GM04503 (cell line): Measurements from ENCODE around the gene HOXA7.

Experiments used
- DNase-seq: peaks from one replicate; pipeline ENCODE4 v3.0.0-alpha.2; 2012; ENCODE audit warnings: low read depth

HOXA7 gene

DNA sequence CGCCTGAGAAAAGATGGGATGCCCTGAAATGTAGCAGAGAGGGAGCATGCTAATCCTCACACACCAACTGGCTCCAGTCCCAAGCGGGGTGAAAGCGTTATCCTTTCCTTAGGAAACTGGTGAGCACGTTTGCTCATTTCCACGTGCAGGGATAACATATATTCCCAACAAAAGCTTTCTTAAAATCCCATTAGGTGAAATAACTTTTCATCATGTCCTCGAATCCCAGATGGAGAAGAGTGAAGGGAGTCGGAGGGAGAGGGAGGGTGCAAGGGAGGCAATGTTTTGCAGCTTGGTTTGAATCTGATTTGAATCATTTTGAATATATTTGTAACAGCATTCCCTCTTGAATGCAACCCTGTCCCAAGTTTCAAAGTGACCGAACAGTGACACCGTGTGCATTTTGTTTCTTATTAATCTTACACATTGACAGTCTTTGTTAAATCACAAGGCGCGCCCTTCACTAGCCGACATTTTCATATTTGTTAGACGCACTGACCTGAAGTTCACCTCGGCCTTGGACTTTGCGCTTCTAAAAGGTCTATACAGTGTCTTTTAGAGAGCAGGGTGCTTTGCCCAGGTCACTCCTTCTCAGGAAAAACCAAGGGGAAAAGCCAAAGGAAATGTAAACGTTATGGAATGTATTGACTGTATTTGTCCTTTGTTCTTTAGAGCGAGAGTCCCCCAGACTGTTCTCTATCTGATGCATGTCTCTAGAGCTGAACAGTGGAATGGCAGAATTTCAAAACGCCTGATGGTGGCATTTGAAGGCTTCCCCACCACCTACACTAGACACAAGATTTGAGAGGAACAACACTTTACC, 22.9 kb downstream of the HOXA7 start:
- DNase-seq, result no peak

DNA sequence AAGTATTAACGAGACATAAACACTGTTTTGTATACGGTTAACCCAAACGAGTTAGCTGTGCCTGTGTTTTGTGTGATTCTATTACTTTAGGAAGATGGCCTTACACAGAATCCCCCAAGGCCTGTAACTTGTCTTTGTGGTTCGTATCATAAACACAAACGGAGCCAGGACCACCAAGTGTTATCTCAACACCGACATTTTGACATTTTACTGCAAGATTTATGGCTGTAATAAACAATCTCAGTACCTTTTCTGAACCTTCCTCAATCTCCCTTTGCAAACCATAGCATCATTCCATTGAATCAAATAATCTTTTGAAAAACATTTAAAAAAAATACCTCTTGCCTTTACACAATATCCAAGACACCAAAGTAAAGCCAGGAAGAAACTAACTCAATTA, 23.5 kb downstream of the HOXA7 start:
- DNase-seq, result no peak

DNA sequence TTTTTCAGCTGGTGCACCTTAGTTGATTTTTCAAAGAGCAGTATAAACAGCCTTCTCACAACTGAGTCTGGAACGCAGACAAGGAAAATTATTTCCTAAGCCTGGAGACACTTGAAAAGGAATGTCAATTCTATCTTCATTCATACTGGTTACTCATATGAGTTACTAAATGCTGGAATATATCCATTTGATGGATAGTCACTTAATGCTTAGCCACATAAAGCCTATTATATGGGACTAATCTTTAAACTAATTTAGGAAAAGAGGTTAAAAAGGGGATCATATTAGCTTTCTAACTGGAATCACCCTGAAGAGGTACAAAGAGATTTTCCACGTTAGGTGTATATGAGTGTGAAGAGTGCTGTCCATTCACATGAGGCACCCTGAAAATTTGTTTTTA, 24.3 kb downstream of the HOXA7 start:
- no peak for DNase-seq

DNA sequence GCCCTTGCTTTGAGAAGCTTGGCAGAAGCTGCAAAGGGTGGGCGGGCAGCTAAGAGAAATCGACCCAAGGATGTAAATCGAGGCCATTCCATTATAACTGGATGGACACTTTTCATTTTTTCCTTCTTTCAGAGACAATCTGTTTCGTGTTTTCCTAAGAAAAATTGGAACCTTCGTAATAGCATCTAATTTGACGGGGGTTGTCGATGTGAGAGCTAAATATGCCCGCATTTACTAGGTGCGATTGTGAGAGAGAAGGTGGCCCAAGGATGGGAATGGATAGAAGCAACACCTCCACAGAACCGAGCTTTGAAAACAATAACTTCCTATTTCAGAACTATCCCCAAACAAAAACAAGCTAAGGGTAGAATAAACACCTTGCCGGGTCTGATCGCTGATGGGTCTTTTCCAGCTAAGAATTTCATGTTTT, 25.1 kb downstream of the HOXA7 start:
- no peak for DNase-seq

DNA sequence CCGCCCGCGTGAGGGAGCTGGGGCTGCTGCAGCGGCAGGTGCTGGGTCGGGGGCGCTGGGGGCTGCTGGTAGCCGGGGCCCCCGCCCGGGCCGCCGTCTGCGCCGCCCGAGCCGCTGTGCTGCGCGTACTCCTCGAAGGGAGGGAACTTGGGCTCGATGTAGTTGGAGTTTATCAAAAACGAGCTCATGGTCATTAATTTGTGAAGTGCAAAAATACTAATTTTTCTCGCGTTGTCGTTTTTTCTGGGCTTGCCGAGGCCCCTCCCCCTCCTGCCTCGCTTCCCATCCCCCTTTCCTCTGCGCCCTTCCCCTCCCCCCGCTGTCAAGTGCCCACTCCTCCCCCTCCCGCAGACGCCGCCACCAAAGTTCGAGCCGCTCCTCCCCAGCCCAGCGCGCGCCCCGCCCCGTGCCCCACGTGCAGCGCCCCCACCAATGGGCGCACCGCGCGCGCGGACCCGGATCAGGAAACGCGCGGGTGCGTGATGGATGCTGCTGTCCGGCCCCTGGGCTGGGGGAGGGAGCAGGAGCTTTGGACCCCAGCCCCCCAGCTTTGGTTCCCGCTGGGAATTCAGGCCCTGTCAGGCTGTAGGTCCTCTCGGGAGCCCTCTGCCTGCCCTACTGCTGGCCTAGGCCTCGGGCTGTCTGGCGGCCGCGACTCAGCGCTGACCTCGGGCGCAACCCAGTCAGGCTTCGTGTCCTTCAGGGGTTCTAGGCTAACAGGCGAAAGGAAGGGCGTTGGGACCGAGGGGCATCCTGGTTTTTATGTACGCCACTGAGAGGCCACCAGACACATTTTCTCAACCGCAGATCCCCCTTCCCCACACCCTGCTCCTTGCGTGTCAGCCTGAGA, 25.7 kb downstream of the HOXA7 start, which contains the start of gene HOXA4:
HOXA4 (minus strand) TSS at position 218 of the 850 bp plus-strand sequence; CDS start at position 194, 24 bp downstream.
- DNase-seq, result no peak

DNA sequence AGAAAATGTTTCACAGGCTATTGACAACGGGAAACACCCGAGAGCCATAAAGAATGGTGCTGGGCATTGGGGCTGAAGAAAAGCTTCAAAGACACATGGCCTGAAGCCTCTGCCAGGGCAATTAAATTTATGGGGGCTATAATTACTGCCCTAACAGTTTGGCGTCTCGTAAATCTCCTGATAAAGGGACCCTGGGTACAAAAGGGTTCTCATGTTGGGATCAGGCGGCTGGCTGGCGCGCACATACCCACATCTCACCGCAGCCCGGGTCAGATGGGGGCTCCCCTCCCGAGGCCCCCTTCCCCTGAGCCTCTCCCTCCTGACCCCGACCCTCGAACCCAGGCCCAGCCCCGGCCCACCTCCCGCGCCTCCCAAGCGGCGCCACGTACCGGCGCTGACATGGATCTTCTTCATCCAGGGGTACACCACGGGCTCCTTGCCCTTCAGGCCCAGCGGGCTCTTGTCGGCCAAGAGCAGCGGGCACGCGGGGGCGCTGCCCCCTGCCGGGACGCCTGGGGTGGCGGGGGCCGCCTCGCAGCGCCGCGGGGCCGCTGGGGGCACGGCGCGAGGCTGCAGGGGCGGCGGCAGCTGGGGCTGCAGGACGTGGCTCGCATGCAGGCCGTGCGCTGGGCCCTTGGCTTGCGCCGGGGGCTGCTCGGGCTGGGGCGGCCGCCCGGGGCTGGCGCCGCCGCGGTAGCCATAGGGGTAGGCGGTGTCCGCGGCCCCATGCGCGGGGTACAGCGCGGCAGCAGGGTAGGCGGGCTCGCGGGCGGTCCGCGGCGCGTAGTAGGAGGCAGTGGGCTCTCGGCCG, 26.5 kb downstream of the HOXA7 start:
- no peak for DNase-seq

DNA sequence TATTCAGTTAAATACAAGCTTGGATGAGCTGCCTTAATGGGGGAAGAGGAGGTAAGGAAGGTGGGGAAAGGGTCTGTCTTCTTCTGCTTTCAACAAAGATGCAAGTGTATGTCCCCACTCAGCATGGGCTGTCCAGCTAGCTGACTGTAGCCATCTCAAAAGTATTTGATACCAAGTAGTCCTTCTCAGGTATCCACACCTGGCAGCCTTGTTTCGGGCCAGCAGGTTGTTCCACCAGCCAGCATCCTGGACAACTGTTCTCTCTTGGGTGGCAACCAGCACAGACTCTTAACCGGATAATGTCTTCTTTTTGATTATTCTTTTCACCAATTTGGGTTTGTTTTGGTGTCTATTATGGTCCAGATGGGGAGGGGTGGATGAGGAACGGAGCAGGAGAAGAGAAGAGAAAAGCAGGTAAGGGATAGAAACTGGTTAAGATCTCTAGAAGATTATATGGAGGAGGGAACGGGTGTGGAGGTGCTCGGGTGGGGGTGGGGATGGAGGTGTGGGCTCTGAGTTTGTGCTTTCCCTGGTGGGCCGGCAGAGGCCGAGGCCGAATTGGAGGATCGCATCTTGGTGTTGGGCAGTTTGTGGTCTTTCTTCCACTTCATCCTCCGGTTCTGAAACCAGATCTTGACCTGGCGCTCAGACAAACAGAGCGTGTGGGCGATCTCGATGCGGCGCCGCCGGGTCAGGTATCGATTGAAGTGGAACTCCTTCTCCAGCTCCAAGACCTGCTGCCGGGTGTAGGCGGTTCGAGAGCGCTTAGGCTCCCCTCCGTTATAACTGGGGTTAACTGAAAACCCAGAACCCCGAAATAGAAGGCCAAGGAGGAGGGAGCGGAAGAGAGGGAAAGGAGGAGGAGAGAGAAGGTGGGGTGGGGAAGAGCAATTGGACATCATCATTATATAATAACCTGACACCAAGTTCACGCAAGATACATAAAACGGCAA, 27.4 kb downstream of the HOXA7 start:
- no peak for DNase-seq

DNA sequence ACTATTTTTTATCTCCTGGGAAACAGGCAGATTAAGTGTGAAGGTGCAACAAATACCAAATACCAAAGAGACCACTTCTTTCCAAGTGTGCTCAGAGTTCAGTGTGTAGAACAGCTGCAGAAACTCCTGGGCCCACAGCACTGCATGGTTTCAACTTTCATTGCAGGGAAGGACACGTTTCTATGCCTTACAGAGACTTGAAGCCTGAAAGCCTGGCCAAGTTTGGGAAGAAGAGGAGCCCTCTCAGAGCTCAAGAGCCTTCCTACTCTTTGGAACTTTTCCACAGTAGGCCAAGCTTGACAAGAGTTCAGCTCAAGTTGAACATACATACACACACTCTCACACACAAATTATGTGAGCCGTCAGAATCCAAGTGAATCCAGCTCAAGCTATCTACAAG, 28.4 kb downstream of the HOXA7 start:
- no peak for DNase-seq

DNA sequence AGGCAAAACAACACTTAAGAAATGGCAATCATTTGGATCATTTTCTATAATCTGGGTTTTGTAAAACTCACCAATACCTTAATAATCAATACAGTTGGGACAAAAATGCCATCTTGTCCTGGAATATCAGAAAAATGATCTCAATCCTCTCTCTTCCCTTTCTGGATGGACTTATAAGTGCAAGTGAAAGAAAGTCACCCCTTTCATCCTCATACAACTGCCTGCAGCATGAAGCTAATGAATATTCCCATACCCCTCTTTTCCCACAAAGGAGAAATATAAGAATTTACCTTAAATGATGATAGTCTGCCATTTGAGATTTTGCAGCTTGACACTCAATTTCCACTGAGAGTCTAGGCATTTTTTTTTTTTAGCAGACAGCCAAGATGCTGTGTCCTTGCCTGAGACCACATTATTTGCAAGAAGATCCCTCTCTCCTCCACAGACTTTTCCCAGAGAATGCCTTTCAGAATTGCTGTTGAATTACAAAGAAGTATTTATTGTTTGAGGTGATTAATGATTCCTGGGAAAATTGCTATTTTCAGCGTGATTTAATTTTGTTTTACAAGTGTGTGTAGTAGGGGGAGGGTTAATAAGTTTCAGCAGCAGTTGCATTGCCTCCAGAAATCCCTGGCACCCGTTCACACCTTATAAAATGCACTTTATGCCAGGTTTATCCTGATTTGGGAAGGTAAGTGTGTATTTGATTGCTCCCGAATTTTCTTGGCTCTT, 29.7 kb downstream of the HOXA7 start:
- no peak for DNase-seq

DNA sequence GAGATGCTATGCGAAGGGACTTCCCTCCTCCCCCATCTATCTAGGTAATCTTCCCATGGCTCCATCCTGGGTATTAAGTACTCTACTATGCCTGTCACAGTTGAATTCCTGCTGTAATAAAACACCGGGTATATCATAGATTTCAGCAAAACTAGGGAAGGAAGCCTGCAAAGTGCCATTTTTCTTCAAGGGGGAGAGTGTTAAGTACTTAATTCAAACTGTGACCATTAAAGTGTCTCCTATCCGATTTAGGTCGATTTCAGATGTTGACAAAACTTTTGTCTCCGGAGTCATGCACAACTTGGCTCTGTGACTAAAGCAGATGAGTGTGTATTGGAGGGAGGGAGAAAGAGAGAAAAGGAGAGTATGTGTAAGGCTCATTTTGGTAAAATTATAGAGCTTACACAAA, 30.5 kb downstream of the HOXA7 start:
- no peak for DNase-seq

DNA sequence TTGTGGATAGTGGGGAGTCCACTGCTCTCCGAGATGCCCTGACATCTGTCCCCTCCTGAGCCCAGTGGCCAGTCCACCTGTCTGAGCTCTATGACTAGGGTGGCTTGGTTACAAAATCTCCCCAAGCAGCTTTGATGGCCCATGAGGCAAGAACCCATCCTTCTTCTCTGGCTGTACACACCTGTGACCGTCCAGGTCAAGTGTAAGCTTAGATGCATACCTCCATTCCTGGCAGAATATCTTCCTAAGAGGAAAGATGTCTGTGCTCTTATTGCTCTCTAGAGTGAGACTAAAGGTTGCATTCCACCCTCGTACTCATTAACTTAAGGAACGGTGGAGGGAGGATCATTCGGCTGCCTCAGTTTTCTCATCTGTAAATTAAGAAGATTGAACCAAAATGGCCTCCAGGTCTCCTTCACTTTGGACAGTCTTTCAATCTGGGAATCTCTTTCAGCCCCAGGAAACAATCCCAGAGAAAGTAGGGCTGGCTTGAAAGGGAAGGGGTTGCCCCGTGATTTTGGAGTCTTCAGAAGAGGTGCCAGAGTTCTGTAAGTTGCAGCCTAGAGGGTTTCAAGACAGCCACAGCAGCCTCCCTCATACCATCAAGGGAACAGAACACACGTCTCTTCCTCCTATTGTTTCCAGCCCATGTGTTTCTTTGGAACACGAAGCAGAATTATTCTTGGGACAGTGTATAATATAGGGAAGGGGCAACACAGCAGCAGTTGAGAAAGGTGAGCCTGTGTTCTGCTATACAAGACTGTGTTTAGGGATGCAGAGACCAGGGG, 31.4 kb downstream of the HOXA7 start:
- no peak for DNase-seq

DNA sequence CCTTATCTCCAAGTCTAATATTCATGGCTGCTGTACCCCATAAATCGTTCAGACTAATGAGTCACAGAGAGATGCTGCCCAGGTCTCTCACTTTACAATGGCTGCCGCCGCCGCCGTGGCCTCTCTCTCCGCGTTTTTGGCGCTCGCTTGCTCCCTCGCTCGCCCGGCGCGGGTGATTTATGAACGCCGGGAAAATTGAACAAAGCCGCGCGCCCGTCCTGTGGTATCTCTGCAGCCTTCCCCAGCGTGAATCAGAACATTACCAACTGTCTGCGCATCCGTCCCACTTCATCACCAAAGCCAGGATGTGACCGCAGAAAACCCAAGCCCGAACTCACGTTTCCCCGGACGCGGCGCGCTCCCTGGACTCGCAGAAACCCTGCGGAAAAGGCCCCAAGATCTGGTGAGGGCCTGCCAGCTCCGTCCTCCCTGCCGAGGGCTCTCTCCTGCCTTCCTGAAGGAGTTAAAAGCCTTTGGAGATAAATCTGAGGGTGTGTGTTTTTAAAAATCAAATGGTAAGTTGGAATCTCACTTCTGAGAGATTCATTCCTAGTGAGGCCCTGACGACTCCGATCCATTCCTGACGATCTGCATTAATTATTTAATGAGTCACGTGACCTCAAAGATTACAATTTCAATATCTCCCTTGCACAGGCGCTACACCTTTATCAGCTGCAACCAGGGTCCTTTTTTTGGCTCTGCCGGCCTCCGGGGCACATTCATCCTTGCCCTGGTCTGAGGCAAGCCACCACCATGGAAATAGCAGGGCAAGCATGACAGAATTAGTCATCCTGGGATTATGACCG, 32.2 kb downstream of the HOXA7 start:
- no peak for DNase-seq

DNA sequence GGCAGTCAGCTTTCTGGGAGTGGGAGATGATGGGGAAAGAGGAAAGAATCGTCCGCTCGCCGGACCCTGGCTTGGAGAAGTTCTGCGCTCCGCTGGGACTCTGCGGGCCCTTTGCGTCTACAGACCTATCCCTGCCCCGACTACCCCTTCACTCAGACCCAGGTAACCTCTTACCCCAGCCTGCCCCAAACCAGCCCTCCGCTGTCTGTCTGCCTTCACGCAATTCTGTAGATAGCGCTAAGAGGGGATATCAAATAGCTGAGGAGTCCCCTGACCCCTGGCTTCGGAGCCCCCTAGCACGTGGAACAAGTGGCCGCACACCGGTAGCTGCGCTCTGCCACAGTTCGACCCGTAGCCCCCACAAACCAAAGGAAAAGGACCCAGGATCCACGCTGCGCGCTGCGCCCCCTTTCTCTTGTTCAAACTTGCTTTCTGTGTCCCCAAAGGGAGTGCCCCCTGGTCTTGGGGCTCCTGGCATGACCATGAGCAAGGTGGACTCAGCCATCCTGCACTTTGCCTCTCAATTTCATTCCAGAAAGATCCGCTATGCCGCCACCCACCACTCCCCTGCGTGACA, 32.9 kb downstream of the HOXA7 start:
- no peak for DNase-seq

DNA sequence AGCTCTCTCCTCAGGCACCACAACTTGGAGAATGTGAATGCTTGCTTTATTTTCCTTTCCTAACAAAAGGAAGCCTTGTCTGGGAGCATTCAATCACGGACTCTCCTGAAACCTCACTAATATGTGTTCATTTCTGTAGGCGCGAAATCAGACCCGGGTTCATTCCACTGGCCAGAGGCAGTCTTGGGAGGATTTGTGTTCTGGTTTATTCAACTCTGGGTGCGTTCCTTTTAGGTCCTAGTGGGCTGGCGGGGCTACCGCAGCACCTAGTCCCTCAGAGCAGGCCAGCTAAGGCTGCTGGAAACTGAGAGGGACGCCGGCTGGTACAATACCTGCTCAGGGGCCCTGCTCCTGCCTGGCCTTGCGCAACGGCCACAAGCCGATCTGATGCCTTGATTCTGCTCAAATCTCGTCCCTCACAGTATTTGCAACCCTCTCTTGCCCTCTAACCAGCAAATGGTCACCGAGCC, 33.4 kb downstream of the HOXA7 start:
- no peak for DNase-seq

DNA sequence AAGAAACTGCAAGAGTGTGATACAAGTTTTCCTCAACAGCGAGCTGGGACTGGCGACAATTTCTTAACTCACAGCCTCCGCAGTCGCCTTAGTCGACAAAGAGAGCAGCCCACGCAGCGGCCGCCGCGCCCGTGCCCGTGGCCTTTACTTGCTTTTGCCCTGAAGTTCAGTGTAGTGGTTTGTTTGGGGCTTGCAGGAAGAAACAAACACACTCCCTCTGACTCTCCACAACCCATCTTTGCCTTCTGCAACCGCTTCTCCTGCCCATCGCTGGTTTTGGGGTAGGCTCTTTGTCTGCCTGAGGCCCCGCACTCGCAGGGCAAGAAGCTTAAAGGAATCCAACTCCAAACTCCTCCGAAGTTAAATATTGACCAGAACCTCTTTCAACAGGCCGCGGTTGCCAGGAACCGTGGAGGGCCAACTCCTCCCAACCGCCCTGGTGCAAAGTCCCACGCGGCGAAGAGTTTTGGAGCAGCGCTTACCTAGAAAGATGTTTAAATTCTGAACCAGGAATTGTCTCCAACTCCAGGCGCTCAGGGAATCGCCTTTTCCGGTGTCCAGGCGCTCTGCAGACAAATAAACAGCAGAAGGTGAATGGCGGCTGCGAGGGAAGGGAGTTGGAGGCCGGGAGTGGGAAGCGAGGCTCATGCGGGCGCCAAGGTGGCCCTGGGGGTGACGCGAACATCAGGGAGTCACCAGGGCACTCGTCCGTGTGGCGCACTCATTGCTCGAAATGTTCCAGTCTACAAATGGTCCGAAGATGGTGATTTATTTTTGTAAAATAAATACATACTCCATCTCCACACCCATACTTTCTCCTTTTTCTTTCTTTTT, 34.2 kb downstream of the HOXA7 start:
- DNase-seq, result no peak

DNA sequence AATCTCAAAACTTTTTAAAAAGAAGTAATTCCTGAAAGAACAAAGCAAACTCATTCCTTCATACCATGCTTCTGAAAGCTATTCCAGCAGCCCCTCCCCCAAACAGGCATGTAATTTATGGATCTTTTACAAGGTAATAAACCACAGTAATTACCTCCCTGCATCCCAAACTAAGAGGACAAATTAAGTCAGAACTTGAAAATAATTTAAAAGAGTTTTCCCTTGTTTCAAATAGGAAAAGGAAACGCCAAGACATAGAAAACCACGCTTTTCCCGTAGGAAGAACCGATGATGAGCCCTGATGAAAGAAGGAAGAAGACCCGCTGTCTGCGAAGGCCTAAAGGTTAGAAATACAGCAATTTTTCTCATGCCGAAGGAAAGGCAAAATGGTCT, 34.8 kb downstream of the HOXA7 start:
- no peak for DNase-seq

DNA sequence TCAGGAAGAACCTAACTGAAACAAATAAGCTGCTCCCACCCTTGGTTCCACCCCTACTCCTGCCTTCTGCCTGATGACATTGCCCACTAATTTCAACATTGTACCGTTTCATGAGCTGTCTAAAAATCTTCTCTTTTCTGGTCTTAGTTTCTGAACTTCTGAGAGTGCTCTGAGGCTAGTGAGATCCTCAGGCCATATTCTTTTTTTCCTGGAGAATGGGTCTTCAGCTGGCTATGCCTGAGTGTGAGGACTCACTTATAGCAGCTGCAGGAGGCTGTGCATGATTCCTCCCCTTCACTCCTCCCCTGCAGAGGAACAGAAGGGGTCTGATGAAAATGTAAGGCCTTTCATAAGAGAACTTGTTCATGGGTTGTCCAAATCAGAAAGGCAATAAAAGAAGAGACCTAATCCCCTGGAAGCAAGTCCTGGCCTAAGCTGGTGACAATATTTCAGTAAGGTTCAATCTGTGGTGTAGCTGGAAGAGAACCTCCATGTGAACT, 37.0 kb downstream of the HOXA7 start:
- DNase-seq, result no peak
